Fibroblast of lung (primary cell): ENCODE measurements around the gene USF3. TPM values are rescaled to one million over a fixed set of nuclear protein-coding genes. Genes with fewer than 3 reads are reported as not detected.

Experiments
- DNase-seq, 2 donors: peaks; one replicate each; pipeline versions ENCODE4 v3.0.0 to v3.0.0-alpha.2; 2010; ENCODE audit warnings: low read depth in 2 of 2
- H2AFZ ChIP-seq: 2 replicates; pipeline ENCODE4 v1.5.1; 2012; ENCODE audit warnings: low read length, control low read depth, inconsistent platforms
- H3K27ac ChIP-seq: 2 replicates; pipeline ENCODE4 v1.5.1; 2011; ENCODE audit warnings: low read length, control low read depth; ENCODE audit not compliant: insufficient read depth
- H3K27me3 ChIP-seq: 2 replicates; pipeline ENCODE4 v1.5.1; 2011; ENCODE audit warnings: mild to moderate bottlenecking, low read length; ENCODE audit not compliant: control insufficient read depth, insufficient read depth
- H3K36me3 ChIP-seq: 2 replicates; pipeline ENCODE4 v1.5.1; 2011; ENCODE audit warnings: low read length; ENCODE audit not compliant: control insufficient read depth, insufficient read depth
- H3K4me1 ChIP-seq: 2 replicates; pipeline ENCODE4 v1.5.1; 2011; ENCODE audit warnings: low read length; ENCODE audit not compliant: control insufficient read depth, insufficient read depth; ENCODE audit errors: extremely low read depth
- H3K4me2 ChIP-seq: 2 replicates; pipeline ENCODE4 v1.5.1; 2011; ENCODE audit warnings: low read length, control low read depth; ENCODE audit not compliant: insufficient read depth; ENCODE audit errors: extremely low read depth
- H3K4me3 ChIP-seq, 4 experiments: fragments of 200-600 bp in 1 of 4; sonication (generic) in 1 of 4; replicated peaks in 1 of 4; 2 replicates each; pipeline ENCODE4 v1.5.1; 2011 to 2016; ENCODE audit warnings: low read length in 4 of 4, low read depth in 3 of 4, mild to moderate bottlenecking in 3 of 4, control low read depth in 2 of 4, inconsistent platforms in 1 of 4, mixed read lengths in 1 of 4; ENCODE audit not compliant: insufficient read depth in 1 of 4; ENCODE audit errors: control extremely low read depth in 1 of 4
- H3K79me2 ChIP-seq: 2 replicates; pipeline ENCODE4 v1.5.1; 2012; ENCODE audit warnings: mild to moderate bottlenecking, low read length, inconsistent platforms; ENCODE audit not compliant: control insufficient read depth, insufficient read depth
- H3K9ac ChIP-seq: 2 replicates; pipeline ENCODE4 v1.5.1; 2011; ENCODE audit warnings: mild to moderate bottlenecking, low read length, control low read depth; ENCODE audit not compliant: insufficient read depth
- H3K9me3 ChIP-seq: 2 replicates; pipeline ENCODE4 v1.5.1; 2012; ENCODE audit warnings: low read depth, low read length; ENCODE audit not compliant: control insufficient read depth, insufficient read depth
- H4K20me1 ChIP-seq: 2 replicates; pipeline ENCODE4 v1.5.1; 2011; ENCODE audit warnings: low read length; ENCODE audit not compliant: control insufficient read depth, insufficient read depth; ENCODE audit errors: extremely low read depth
- EZH2 ChIP-seq: IDR thresholded peaks from 2 replicates; pipeline ENCODE4 v1.5.1; 2012; ENCODE audit warnings: low read length, control low read depth, mild to moderate bottlenecking; ENCODE audit errors: missing control alignments
- polyA plus RNA-seq, 2 donors: library from polyadenylated mRNA; depleted of rRNA in 1 of 2; stranded (reverse) in 1 of 2; unstranded in 1 of 2; fragments of >200 nt; gene quantifications; 2 replicates each; pipeline ENCODE4 v1.2.1, GENCODE V29; 2011 to 2012; ENCODE audit warnings: missing spikeins in 1 of 2
- total RNA-seq: library from RNA; depleted of rRNA; stranded (reverse); fragments of >200 nt; gene quantifications from 2 replicates; pipeline ENCODE4 v1.2.1, GENCODE V29; 2014
- TF ChIP-seq, protein P1 (sequence below), 2 donors: IDR thresholded peaks in 1 of 2; conservative IDR thresholded peaks in 1 of 2; 1 replicate in 1 of 2; 2 replicates in 1 of 2; pipeline ENCODE4 v1.5.1; 2011 to 2012; ENCODE audit warnings: low read length in 2 of 2, control low read depth in 1 of 2, inconsistent platforms in 1 of 2, low read depth in 1 of 2, mild to moderate bottlenecking in 1 of 2

The USF3 gene
- total and polyA plus RNA-seq, 2 donors (not counting 1 experiment from before 2014, with no cell fraction given): 8.9 to 15.8 TPM

DNA sequence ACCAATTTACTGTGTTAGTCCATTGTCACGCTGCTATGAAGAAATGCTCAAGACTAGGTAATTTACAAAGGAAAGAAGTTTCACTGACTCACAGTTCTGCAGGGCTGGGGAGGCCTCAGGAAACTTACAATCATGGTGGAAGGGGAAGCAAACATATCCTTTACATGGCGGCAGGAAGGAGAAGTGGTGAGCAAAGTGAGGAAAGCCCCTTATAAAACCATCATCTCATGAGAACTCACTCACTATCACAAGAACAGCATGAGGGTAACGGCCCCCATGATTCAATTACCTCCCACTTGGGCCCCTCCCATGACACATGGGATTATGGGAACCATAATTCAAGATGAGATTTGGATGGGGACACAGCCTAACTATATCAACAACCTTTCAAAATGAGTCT lies 20.2 kb downstream of the USF3 start:
- Histone ChIP-seq H3K36me3 (no peaks in the 10 kb centered on the region), H3K9me3 (no peaks in the 10 kb centered on the region), H3K4me2 (no peak overlapping the region), H3K9ac (no peak overlapping the region), H3K4me1 (no peaks in the 10 kb centered on the region), H3K79me2 (no peaks in the 10 kb centered on the region), H3K4me3 (no peak overlapping the region), H3K27ac (no peak overlapping the region), H3K27me3 (no peaks in the 10 kb centered on the region), H2AFZ (no peak overlapping the region), H4K20me1 (no peaks in the 10 kb centered on the region)
- no peak for DNase-seq
- TF ChIP-seq, protein P1, sequence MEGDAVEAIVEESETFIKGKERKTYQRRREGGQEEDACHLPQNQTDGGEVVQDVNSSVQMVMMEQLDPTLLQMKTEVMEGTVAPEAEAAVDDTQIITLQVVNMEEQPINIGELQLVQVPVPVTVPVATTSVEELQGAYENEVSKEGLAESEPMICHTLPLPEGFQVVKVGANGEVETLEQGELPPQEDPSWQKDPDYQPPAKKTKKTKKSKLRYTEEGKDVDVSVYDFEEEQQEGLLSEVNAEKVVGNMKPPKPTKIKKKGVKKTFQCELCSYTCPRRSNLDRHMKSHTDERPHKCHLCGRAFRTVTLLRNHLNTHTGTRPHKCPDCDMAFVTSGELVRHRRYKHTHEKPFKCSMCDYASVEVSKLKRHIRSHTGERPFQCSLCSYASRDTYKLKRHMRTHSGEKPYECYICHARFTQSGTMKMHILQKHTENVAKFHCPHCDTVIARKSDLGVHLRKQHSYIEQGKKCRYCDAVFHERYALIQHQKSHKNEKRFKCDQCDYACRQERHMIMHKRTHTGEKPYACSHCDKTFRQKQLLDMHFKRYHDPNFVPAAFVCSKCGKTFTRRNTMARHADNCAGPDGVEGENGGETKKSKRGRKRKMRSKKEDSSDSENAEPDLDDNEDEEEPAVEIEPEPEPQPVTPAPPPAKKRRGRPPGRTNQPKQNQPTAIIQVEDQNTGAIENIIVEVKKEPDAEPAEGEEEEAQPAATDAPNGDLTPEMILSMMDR (conservative IDR thresholded peaks at IDR 0.05 in 1 of 2, IDR thresholded peaks at IDR 0.05 in 1 of 2; ENCODE audit: low read depth in 1 of 2, low read length in 2 of 2): no peak
- TF ChIP-seq EZH2: no peak

DNA sequence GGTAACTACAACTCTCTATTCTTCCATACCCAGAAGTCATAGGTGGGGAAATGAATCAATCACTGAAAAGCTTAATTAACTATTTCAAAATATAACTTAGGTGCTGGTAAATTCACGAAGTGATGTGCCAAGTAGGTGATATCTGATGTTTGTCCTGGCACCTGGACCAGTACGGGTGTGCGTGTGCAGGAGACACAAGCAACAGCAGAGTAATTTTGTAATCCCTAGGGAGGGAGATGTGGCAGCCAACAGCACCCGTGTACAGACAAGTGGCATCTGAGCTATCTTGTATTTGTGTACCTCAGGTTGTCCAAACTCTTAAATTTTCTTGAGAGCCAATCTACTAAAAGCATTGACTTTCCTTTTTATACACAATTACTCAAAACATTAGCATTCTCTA lies 22.8 kb downstream of the USF3 start:
- H4K20me1 ChIP-seq: no peaks in the 10 kb centered on the region
- H3K4me1 ChIP-seq: no peaks in the 10 kb centered on the region
- H3K9me3 ChIP-seq: no peaks in the 10 kb centered on the region
- H3K27ac ChIP-seq: no peak overlapping the region
- TF ChIP-seq EZH2: no peak
- TF ChIP-seq, protein P1 (conservative IDR thresholded peaks at IDR 0.05 in 1 of 2, IDR thresholded peaks at IDR 0.05 in 1 of 2; ENCODE audit: low read depth in 1 of 2, low read length in 2 of 2): no peak
- H3K4me3 ChIP-seq: no peak overlapping the region
- H2AFZ ChIP-seq: no peak overlapping the region
- H3K79me2 ChIP-seq: no peaks in the 10 kb centered on the region
- no peak overlapping the region for H3K4me2 ChIP-seq
- no peaks in the 10 kb centered on the region for H3K27me3 ChIP-seq
- H3K36me3 ChIP-seq: no peaks in the 10 kb centered on the region
- DNase-seq: no peak
- H3K9ac ChIP-seq: no peak overlapping the region

DNA sequence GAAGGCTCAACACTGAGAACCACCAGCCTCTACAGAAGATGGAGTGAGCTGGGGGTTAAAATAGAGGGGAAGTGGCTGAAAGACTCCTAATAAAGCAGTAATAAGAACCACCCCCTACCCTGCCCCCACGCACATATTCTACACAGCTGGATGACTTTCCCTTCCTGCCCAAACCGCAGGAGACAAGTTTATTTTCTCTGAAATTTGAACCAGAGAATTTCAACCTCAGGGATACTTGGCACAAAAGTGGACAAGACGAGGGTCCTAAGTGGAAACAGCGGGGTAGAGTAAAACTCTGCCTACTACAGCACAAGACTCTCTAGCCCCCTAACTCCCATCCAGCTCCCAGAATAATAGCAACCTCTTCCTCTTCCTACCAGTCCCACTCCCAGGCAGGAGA lies 28.4 kb downstream of the USF3 start:
- Histone ChIP-seq H3K27ac (no peak overlapping the region), H3K4me3 (peak overlapping the region in 3 of 4 experiments; percentile 10 to 35 (median 11)), H3K9me3 (no peaks in the 10 kb centered on the region), H4K20me1 (no peaks in the 10 kb centered on the region), H3K79me2 (no peaks in the 10 kb centered on the region), H2AFZ (no peak overlapping the region), H3K4me1 (peaks cover 6% of the 10 kb centered on the region), H3K9ac (no peak overlapping the region), H3K27me3 (no peaks in the 10 kb centered on the region), H3K36me3 (no peaks in the 10 kb centered on the region), H3K4me2 (peak overlapping the region; percentile 80)
- peak; percentile 50 to 86 for DNase-seq
- TF ChIP-seq, protein P1 (conservative IDR thresholded peaks at IDR 0.05 in 1 of 2, IDR thresholded peaks at IDR 0.05 in 1 of 2; ENCODE audit: low read depth in 1 of 2, low read length in 2 of 2): no peak
- TF ChIP-seq EZH2: no peak
